HG03378 (cell line): ENCODE results near the gene AGGF1.
"Not testable (repeated sequence)": the region's sequence is repeated elsewhere in the genome, so short reads cannot be mapped to it uniquely, and the experiment has no call there.

ENCODE experiments used
- ATAC-seq: cut with Tn5 transposase; IDR thresholded peaks from one replicate; pipeline ENCODE4 v1.9.1; 2021; ENCODE audit warnings: mild to moderate bottlenecking, moderate library complexity; ENCODE audit not compliant: unreplicated experiment

The AGGF1 gene

DNA sequence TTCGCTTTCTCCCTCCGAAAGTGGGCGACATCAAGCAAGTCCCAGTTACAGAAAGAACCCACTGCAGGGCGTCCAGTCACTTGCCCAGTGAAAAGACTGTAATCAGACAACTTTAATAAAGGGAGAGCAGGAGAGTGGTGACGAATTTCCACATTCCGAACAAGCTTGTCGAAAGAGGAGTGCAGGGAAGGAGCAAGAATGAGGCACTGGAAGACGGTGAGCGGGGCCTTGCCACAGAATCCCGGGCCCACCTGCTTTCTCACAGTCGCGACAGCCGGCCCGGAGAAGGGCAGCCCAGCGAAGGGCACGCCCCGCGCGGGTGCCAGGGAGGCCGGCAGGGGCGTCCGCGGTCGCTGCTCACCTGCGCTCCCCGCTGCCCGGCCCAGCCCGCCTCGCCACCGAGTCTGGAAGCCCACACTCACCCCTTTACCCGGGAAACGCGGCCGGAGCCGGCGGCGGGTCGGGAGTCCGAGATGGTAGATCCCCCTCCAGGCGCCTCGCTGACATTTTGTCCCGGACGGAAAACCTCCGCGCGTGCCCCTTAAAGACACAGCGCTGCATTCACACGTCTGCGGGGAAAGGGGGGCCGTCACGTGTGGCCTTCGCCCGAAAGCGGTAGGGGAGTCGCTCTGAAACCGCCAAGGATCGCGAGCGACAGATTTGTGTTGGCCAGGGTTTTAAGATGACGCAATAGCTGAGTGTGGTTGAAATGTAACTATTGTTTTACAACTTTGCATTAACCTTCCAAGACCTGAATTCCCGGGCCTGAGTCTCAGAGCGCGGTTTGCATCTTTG is 56.7 kb downstream of the AGGF1 start, which contains the start of gene ZBED3:
Gene ZBED3 (minus strand): TSS at position 597 of the 795 bp plus-strand sequence. CDS start 9,407 bp downstream, outside the sequence.
- no peak for ATAC-seq

DNA sequence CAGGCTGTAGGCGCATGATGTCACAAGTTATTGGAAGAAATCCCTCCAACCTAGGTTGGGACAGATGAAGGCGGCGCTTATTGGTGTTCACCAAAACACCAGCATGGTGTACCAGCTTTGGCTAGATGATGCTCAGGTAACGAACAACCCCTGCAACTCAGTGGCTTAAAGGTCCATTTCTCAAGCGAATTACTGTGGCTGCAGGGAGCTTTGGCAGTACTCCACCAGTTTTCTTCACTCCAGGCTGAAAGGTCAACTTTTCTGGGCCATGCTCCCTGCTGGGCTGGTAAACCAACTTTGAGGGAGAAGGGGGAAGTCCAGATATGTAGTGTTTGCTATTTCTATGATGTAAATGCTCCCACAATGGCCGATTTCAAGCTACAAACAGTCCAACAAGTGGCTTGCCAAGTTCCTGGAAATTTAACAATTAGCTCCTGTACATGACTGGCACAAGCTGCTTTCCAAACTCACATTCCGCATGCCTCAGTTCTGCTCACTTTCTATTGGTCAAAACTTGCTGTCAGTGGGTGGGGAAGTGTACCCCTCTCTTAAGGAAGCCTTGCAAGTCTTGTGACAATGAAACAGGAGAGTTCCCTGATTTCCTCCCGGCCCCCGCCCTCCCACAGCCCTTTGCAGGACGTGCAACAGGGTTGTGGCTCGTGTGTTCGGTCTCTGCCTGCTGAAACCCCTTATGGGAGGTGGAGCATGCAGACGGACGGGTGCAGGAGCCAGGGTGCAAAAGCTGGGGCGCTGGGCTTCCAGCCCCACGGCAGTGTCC is 57.5 kb downstream of the AGGF1 start:
- ATAC-seq: no peak

DNA sequence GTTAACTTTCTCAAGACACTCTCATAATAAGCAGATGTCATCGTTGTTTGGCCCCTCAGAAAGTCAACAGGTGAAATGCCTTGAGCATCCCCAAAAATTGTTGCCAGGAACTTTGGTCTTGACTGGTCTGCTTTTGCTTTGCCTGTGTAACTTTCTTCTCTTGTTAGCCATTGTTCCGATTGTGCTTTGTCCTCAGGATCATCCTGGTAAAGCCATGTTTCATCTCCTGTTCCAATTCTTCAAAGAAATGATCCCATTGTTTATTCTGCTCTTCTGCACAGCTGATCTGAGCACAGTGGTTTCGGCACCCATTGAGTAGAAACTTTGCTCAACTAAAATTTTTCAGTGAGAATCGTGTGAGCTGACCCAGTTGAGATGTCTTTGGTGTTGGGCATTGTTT is 65.0 kb downstream of the AGGF1 start:
- ATAC-seq: no peak

DNA sequence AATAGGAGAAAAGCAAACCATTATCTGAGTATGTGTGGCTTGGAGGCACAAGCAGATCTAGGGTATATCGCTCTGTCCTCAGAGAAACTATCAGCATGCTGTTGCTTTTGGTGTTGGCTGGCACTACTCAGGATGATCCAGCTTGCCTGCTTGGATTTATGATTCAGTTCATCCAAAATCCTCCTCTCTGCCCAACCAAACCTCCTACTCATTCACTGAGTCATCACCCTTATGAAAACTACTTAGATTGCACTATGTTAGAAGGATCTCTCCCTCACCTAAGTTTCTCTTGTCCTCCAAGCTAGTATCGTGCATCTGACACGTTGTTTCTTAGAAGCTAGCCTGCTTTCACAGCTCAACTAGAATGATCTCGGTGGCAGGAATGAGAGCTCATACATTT is 71.1 kb downstream of the AGGF1 start:
- ATAC-seq: no peak

DNA sequence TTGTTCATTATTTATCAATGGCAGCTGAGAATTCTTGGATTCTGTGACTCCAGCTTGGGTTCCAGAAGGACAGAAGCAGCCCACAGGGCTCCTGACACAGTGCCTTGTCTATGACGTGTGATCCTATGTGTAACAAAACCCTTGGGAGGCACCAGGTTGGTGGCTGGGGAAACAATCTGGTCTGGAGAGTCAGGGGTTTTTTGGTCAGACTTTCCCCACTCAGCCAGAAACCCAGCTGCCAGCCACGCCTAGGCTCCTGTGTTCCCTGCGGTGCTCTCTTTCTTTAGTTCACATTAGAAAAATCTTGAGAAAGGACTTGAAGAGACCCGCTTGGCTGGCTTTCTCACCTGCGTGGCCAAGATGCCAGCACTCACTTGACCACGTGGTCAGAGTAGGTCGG is 72.3 kb downstream of the AGGF1 start:
- ATAC-seq: no peak

DNA sequence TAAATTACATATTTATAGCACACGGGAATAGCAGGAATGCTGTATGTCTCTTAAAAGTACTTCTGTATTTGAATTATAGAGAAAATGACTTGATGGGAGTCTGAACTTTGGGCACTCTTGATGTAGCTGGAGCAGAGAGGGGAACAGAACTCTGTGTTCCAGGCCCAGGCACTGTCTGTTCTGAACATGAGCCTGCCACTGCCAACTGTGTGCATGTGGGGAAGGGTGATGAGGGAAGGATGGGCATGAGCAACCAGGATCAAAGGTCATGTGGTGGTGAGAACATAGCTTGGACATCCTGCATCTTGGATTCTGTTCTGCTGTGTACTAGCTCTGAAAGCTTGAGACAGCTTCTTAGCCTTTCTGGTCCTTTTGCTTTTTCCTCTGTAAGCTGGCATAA is 73.3 kb downstream of the AGGF1 start:
- ATAC-seq: no peak

DNA sequence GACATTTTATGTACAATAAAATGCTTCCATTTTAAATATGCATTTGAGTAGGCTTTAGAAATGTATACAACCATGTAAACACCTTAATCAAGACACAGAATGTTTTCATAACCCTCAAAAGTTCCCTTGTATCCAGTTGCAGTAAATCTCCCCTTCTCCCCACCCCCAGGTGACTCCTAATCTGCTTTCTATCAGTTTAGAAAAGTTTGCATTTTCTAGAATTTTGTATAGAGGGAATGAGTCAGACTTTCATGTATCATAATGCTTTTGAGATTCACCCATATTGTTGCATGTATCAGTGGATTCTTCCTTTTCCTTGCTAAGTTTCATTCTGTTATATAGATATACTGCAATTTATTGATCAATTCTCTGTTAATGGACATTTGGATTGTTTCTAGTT is 74.6 kb downstream of the AGGF1 start:
- ATAC-seq: no peak

DNA sequence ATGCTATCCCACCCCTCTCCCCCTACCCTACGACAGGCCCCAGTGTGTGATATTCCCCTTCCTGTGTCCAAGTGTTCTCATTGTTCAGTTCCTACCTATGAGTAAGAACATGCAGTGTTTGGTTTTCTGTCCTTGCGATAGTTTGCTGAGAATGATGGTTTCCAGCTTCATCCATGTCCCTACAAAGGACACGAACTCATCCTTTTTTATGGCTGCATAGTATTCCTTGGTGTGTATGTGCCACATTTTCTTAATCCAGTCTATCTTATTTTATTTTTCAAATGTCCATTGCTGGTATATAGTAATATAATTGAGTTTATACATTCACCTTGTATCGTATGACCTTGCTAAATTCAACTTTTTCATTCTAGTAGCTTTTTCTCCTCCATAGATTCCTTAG is 76.8 kb downstream of the AGGF1 start:
- not testable (repeated sequence) for ATAC-seq
